Right lobe of liver (tissue), 4 donors: ENCODE data around the gene LRP2.

Source experiments
- CTCF ChIP-seq, 4 donors: fragments of 200-600 bp in 3 of 4; fragments of 450-650 bp in 1 of 4; IDR thresholded peaks; one replicate each; pipeline versions ENCODE4 v1.5.1 to v1.8.0; 2016 to 2022; ENCODE audit warnings: antibody characterized with exemption in 4 of 4, mild to moderate bottlenecking in 2 of 4
- POLR2A ChIP-seq: fragments of 450-650 bp; IDR thresholded peaks from one replicate; pipeline ENCODE4 v1.6.1; 2017; ENCODE audit warnings: antibody characterized with exemption, mild to moderate bottlenecking
- donor health status: DM: no; HTN: no; CAD: no.
- donor health status: DM: no; HTN: no; CAD: no.
- donor health status: DM: no; HTN: yes; CAD: no.

GRCh38 chr2:169094676-169095075, 267.7 kb downstream of the LRP2 start:
- TF ChIP-seq CTCF (IDR thresholded peaks at IDR 0.05) (no peak), POLR2A (no peak)
